GM10847 (cell line): ENCODE results near the gene KCNB1.

Experiments
- POLR2A ChIP-seq: IDR thresholded peaks from 2 replicates; pipeline ENCODE4 v1.6.1; 2011; ENCODE audit not compliant: insufficient read length; ENCODE audit errors: extremely low read depth

KCNB1 gene

GRCh38 chr20:49462626-49463025 is 19.8 kb downstream of the KCNB1 start:
- no peak for TF ChIP-seq POLR2A

GRCh38 chr20:49461894-49462620 is 20.4 kb downstream of the KCNB1 start:
- TF ChIP-seq POLR2A: no peak

- no peak for TF ChIP-seq POLR2A
Measured at GRCh38 chr20:49460916-49461315, 21.6 kb downstream of the KCNB1 start.

- TF ChIP-seq POLR2A: no peak
Measured at GRCh38 chr20:49460131-49460530, 22.3 kb downstream of the KCNB1 start.

- TF ChIP-seq POLR2A: no peak
Measured at GRCh38 chr20:49459684-49460083, 22.8 kb downstream of the KCNB1 start.

DNA sequence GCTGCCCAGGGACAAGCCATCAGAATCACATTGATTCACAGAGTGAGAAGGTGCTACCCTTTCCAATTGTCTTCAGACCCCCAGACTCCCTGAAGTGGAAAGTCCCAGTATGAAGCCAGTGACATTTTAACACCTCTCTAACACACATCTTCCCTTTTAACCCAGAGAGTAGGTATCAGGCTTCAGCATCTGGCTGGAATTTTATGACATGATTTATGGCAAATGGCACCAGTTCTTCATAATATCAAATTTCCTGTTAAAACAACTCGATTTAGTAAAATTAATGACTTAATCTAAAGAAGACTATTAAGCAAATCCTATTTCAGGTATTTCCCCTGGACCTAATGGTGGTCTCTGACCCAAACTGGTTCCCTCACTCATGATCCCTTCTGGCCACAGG is 25.0 kb downstream of the KCNB1 start:
- no peak for TF ChIP-seq POLR2A

DNA sequence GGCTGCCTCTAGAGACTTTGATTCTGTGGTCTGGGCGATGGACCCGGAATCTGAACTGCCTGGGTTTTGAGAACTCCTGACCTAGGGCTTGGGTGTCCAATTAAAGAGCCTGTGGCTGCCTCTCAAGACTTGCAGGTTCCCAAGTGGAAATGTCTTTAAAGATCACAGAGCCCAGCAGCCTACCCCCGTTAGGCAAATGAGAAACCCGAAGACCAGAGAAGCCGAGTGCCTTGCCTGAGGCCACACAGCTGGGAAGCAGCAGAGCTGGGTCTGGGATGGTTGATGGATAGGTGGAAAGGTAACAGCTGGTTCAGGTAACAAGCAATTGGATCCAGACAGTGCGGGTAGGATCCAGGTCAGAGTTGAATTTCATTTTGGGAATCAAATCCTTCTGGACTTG is 25.8 kb downstream of the KCNB1 start:
- no peak for TF ChIP-seq POLR2A

DNA sequence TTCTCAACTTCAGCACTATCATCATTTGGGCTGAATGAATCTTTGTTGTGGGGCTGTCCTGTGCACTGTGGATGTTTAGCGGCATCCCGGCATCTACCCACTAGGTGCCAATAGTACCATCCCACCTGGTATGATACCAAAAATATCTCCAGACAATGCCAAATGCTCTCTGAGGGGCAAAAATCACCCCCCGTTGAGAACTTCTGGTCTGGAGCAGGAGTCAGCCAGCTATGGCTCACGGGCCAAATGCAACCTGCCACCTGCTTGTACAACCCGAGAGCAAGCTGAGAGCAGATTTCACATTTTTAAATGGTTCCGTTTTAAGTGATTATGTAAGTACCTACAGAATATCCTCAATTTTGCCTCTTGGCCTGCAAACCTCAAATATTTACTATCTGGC is 26.8 kb downstream of the KCNB1 start:
- no peak for TF ChIP-seq POLR2A

GRCh38 chr20:49452011-49452482 is 30.4 kb downstream of the KCNB1 start:
- no peak for TF ChIP-seq POLR2A

DNA sequence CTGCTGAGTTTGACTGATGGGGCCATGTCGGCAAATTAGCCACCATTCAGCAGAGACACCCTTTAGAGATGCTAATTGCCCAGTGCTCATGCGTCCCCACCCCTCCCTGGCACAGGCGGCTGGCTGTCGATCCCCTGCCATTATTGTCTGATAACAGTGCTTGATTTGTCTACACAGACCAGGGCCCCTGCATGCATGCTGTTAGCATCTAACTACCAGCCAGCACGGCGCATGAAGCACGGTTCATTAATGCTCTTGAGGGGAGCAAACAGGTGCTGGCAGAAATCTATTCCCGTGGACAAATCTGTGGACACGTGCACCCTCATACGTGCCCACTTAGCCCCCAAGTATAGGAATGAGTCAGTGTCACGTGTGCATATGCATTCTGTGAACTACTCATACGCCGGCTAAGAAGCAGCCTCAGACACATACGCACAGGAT is 32.2 kb downstream of the KCNB1 start:
- TF ChIP-seq POLR2A: no peak

- no peak for TF ChIP-seq POLR2A
Measured at GRCh38 chr20:49448917-49449316, 33.6 kb downstream of the KCNB1 start.

- TF ChIP-seq POLR2A: no peak
Measured at GRCh38 chr20:49447946-49448809, 34.3 kb downstream of the KCNB1 start.

- no peak for TF ChIP-seq POLR2A
Measured at GRCh38 chr20:49447364-49447763, 35.1 kb downstream of the KCNB1 start.

GRCh38 chr20:49446808-49447207 is 35.7 kb downstream of the KCNB1 start:
- no peak for TF ChIP-seq POLR2A

DNA sequence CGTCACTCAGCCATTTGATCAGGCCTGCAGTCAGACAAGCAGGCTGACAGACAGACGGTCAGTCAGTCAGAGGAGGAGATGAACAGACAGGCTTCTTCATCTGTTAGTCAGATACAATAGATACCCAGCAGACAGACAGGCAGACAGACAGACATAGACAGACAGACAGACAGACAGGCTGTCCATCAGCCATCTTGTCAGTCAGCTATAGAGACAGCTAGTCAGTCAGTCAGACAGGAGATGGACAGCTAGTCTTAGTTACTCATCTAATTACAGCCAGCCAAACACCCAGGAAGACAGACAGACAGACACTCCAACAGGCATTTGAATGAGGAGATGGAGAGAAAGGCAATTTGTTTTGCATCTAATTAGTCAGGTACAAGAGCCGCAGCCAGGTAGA is 36.4 kb downstream of the KCNB1 start:
- no peak for TF ChIP-seq POLR2A

GRCh38 chr20:49445176-49445575 is 37.3 kb downstream of the KCNB1 start:
- no peak for TF ChIP-seq POLR2A
